HG03432 (cell line): ENCODE data around the gene SUSD3.

Experiments
- ATAC-seq: cut with Tn5 transposase; IDR thresholded peaks from one replicate; pipeline ENCODE4 v1.9.1; 2021; ENCODE audit warnings: mild to moderate bottlenecking, moderate library complexity; ENCODE audit not compliant: unreplicated experiment

Gene SUSD3

GRCh38 chr9:93121316-93122241 lies 63.1 kb downstream of the SUSD3 start:
- ATAC-seq: no peak

- no peak for ATAC-seq
These were observed 64.3 kb downstream of the SUSD3 start for GRCh38 chr9:93122721-93123221.

GRCh38 chr9:93123561-93124283 lies 65.2 kb downstream of the SUSD3 start:
- no peak for ATAC-seq

- no peak for ATAC-seq
These were observed 66.3 kb downstream of the SUSD3 start for GRCh38 chr9:93124793-93125192.

GRCh38 chr9:93125331-93125894 lies 66.9 kb downstream of the SUSD3 start:
- no peak for ATAC-seq

GRCh38 chr9:93126151-93126781 lies 67.8 kb downstream of the SUSD3 start:
- ATAC-seq: no peak

GRCh38 chr9:93126825-93127368 lies 68.4 kb downstream of the SUSD3 start:
- ATAC-seq: no peak

GRCh38 chr9:93127395-93127911 lies 69.0 kb downstream of the SUSD3 start:
- ATAC-seq: no peak

- ATAC-seq: no peak
These were observed 69.7 kb downstream of the SUSD3 start for GRCh38 chr9:93128011-93128714.

GRCh38 chr9:93128715-93129224 lies 70.3 kb downstream of the SUSD3 start:
- no peak for ATAC-seq

GRCh38 chr9:93129286-93129685 lies 70.8 kb downstream of the SUSD3 start:
- no peak for ATAC-seq

- no peak for ATAC-seq
These were observed 71.4 kb downstream of the SUSD3 start for GRCh38 chr9:93129691-93130500.

GRCh38 chr9:93130861-93131481 lies 72.5 kb downstream of the SUSD3 start:
- no peak for ATAC-seq

GRCh38 chr9:93131599-93132286 lies 73.2 kb downstream of the SUSD3 start:
- no peak for ATAC-seq

GRCh38 chr9:93132287-93132927 lies 73.9 kb downstream of the SUSD3 start:
- ATAC-seq: no peak

GRCh38 chr9:93132946-93133680 lies 74.6 kb downstream of the SUSD3 start:
- ATAC-seq: no peak

GRCh38 chr9:93133681-93134014 lies 75.1 kb downstream of the SUSD3 start:
- ATAC-seq: peak; percentile 47
